Stomach (tissue), 9 donors: ENCODE results near the gene TULP1. TPM values are rescaled to one million over a fixed set of nuclear protein-coding genes. Genes with fewer than 3 reads are reported as not detected.

Source experiments
- DNase-seq, 2 donors: peaks; one replicate each; pipeline versions ENCODE4 v3.0.0 to v3.0.0-alpha.2; 2013 to 2019
- H3K27ac ChIP-seq, 5 donors: fragments of 200-600 bp in 4 of 5; sonication (generic) in 4 of 5; one replicate each; pipeline ENCODE4 v1.5.1; 2013 to 2019; ENCODE audit warnings: mild to moderate bottlenecking in 1 of 5, moderate library complexity in 1 of 5
- H3K27me3 ChIP-seq, 3 donors: fragments of 200-600 bp; sonication (generic); one replicate each; pipeline ENCODE4 v1.5.1; 2017 to 2019; ENCODE audit warnings: mixed run types in 1 of 3
- H3K36me3 ChIP-seq, 4 donors: fragments of 200-600 bp; sonication (generic); 1 replicate in 3 of 4; 2 replicates in 1 of 4; pipeline ENCODE4 v1.5.1; 2016 to 2019
- H3K4me1 ChIP-seq, 4 donors: fragments of 200-600 bp; sonication (generic); one replicate each; pipeline ENCODE4 v1.5.1; 2016 to 2019
- H3K4me3 ChIP-seq, 4 donors: fragments of 200-600 bp; sonication (generic) in 3 of 4; one replicate each; pipeline ENCODE4 v1.5.1; 2016 to 2019; ENCODE audit warnings: mild to moderate bottlenecking in 1 of 4
- H3K9me3 ChIP-seq, 4 donors: fragments of 200-600 bp; sonication (generic); one replicate each; pipeline ENCODE4 v1.5.1; 2016 to 2019
- CTCF ChIP-seq, 7 experiments: fragments of 450-650 bp in 4 of 7; fragments of 200-600 bp in 3 of 7; sonication (generic) in 3 of 7; IDR thresholded peaks; one replicate each; pipeline ENCODE4 v1.5.1; 2016 to 2019; ENCODE audit warnings: antibody characterized with exemption in 7 of 7, control low read depth in 2 of 7, mild to moderate bottlenecking in 1 of 7
- EP300 ChIP-seq: sonication (generic); formaldehyde crosslinking; IDR thresholded peaks from one replicate; pipeline ENCODE4 v1.6.1; 2017; ENCODE audit warnings: antibody characterized with exemption
- POLR2A ChIP-seq, 4 donors: fragments of 450-650 bp; IDR thresholded peaks; one replicate each; pipeline ENCODE4 v1.6.1; 2016; ENCODE audit warnings: antibody characterized with exemption in 4 of 4, control low read depth in 2 of 4, mild to moderate bottlenecking in 1 of 4, moderate library complexity in 1 of 4
- POLR2AphosphoS5 ChIP-seq, 3 donors: sonication (generic); formaldehyde crosslinking; IDR thresholded peaks; one replicate each; pipeline ENCODE4 v1.6.1; 2016; ENCODE audit warnings: antibody characterized with exemption in 3 of 3
- WGBS, 5 donors: extraction: QIAGEN DNeasy Blood & Tissue Kit in 3 of 5; methylation state at CpG; one replicate each; pipeline versions ENCODE4 v1.1.5 to v1.1.7; 2013 to 2018; 5-methylcytosine and 5-hydroxymethylcytosine counted together
- intact Hi-C: fragments of 100-400 bp; cut with DNase I; formaldehyde crosslinking; loops from one replicate; pipeline ENCODE4 v1.15.1; 2023; ENCODE audit warnings: low total_unique reads
- polyA plus RNA-seq, 3 donors: library from polyadenylated mRNA; stranded (reverse); fragments of 200-250 nt; gene quantifications; one replicate each; pipeline ENCODE4 v1.2.3, GENCODE V29; 2013
- total RNA-seq, 5 donors: library from RNA; depleted of rRNA; stranded (reverse); fragments of >200 nt; gene quantifications; one replicate each; pipeline versions ENCODE4 v1.1.0 to v1.2.3, GENCODE V29; 2014 to 2016
- donor health status: healthy with polysubstance abuse.
- donor health status: Bipolar disorder and iron deficiency.
- donor health status: healthy.

The TULP1 gene
- total and polyA plus RNA-seq, 8 donors, result 0.05 TPM; not detected in 7

GRCh38 chr6:35474131-35474941 is 38.4 kb downstream of the TULP1 start:
- no peaks in the 10 kb centered on the region for H3K27me3 ChIP-seq
- intact Hi-C loops, result no loop called here
- no peak for TF ChIP-seq EP300
- TF ChIP-seq POLR2AphosphoS5 (IDR thresholded peaks at IDR 0.05), result no peak
- TF ChIP-seq CTCF (IDR thresholded peaks at IDR 0.05), result no peak
- H3K4me1 ChIP-seq, result peaks cover 17 to 40% (median 31%) of the 10 kb centered on the region in 4 donors
- no peak overlapping the region for H3K4me3 ChIP-seq
- DNase-seq, result no peak
- 79 to 86% (median 83%) methylated on average over 12 to 14 of the region's 14 CpGs for WGBS, 5 donors
- peak overlapping the region in 1 of 5 donors; percentile 29 for H3K27ac ChIP-seq
- no peaks in the 10 kb centered on the region for H3K9me3 ChIP-seq
- peaks cover 37 to 98% (median 95%) of the 10 kb centered on the region in 4 donors for H3K36me3 ChIP-seq

- intact Hi-C loops, result no loop called here
- TF ChIP-seq CTCF (IDR thresholded peaks at IDR 0.05), result no peak
- peak in 1 of 3 donors; percentile 3 for TF ChIP-seq POLR2AphosphoS5 (IDR thresholded peaks at IDR 0.05)
- TF ChIP-seq POLR2A (IDR thresholded peaks at IDR 0.05), result no peak
- no peak for TF ChIP-seq EP300
- Histone ChIP-seq H3K27ac (peak overlapping the region in 1 of 5 donors; percentile 29), H3K9me3 (no peaks in the 10 kb centered on the region), H3K27me3 (no peaks in the 10 kb centered on the region), H3K4me1 (peaks cover 20 to 46% (median 33%) of the 10 kb centered on the region in 4 donors), H3K4me3 (no peak overlapping the region), H3K36me3 (peaks cover 36 to 95% (median 91%) of the 10 kb centered on the region in 4 donors)
- DNase-seq, result no peak
These were observed 38.9 kb downstream of the TULP1 start for GRCh38 chr6:35473850-35474130.

DNA sequence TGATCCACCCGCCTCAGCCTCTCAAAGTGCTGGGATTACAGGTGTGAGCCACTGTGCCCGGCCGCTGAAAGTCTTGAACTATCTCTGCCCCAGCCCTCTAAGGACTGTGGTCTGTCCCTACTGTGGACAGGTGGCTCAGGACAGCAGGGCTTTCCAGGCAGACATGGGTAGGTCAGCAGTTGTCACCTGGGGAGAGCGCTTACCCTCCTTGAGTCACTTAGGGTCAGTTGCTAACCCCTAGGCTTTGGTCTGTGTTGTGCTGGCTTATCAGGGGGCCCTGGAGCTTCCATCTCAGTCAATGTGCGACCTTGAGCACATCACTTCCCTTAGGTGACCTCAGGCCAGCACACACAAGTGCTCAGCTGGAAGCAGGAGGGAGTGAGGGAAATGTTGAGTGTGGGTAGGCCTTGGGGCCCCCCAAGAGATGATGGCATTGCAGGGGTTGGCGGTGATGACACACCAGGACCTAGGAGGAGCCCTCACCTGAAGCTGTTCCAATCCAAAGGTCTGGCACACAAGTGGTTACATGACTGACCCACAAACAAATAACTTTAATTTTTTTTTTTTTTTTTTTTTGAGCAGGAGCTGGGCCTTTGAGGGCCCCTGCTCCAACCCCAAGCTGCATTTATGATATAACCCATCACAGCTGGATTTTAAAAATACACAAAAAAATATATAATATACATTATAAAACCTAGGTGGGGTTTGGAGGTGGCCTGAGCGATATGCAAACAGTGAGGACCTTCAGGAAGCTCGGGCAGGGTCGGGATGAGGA is 39.4 kb downstream of the TULP1 start:
- no peak for TF ChIP-seq CTCF (IDR thresholded peaks at IDR 0.05)
- TF ChIP-seq EP300, result no peak
- TF ChIP-seq POLR2A (IDR thresholded peaks at IDR 0.05), result no peak
- no peak for TF ChIP-seq POLR2AphosphoS5 (IDR thresholded peaks at IDR 0.05)
- intact Hi-C loops, result no loop called here
- Histone ChIP-seq H3K4me3 (no peak overlapping the region), H3K9me3 (no peaks in the 10 kb centered on the region), H3K36me3 (peaks cover 36 to 89% (median 86%) of the 10 kb centered on the region in 4 donors), H3K27ac (peak overlapping the region in 1 of 5 donors; percentile 29), H3K4me1 (peaks cover 20 to 46% (median 33%) of the 10 kb centered on the region in 4 donors), H3K27me3 (no peaks in the 10 kb centered on the region)
- DNase-seq, result no peak
- 67 to 81% (median 80%) methylated on average over 8 to 9 of the region's 9 CpGs for WGBS, 5 donors

DNA sequence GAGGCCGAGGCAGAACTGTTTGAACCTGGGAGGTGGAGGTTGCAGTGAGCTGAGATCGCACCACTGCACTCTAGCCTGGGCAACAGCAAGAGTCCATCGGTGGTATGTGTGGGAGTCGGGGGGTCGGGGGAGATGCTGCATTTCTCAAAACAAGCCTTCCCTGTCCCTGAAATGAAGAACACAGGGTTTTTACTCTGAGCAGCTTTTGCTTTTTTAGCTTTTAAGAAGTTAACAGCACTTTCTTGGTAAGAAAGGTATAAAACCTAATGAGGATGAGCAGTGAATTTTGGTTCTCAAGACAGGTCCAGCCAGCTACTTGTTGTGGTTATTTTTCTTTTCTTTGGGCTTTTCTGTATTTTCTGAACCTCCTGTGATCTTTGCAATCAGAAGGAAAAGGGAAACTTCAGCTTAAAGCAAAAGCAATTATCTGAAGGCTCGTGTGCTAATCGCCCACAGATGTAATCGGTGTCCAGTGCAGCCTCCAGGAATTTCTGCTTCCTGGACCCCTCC is 40.8 kb downstream of the TULP1 start:
- TF ChIP-seq CTCF (IDR thresholded peaks at IDR 0.05) (no peak), POLR2A (IDR thresholded peaks at IDR 0.05) (no peak), EP300 (no peak), POLR2AphosphoS5 (IDR thresholded peaks at IDR 0.05) (no peak)
- no peaks in the 10 kb centered on the region for H3K9me3 ChIP-seq
- 48 to 59% (median 54%) methylated on average over 8 of the region's 8 CpGs for WGBS, 5 donors
- H3K4me3 ChIP-seq, result peak overlapping the region in 2 of 4 donors; percentile 19 to 83
- H3K27ac ChIP-seq, result peak overlapping the region; percentile 10 to 95 (median 91)
- intact Hi-C loops, result no loop called here
- peaks cover 20 to 54% (median 39%) of the 10 kb centered on the region in 4 donors for H3K4me1 ChIP-seq
- DNase-seq, result no peak
- H3K27me3 ChIP-seq, result no peaks in the 10 kb centered on the region
- H3K36me3 ChIP-seq, result peaks cover 36 to 76% (median 72%) of the 10 kb centered on the region in 4 donors
